ENCODE results near the gene GNPNAT1.
"Not testable (repeated sequence)": the region's sequence is repeated elsewhere in the genome, so short reads cannot be mapped to it uniquely, and the experiment has no call there.

Gene GNPNAT1

DNA sequence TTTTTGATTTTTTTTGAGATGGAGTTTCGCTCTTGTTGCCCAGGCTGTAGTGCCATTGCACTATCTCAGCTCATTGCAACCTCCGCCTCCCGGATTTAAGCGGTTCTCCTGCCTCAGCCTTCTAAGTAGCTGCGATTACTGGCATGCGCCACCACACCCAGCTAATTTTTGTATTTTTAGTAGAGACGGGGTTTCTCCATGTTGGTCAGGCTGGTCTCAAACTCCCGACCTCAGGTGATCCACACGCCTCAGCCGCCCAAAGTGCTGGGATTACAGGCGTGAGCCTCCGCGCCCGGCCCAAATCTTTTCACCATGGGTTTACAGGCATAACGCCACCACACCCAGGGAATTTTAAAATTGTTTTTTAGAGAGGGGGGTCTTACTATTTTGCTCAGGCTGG lies 62.4 kb downstream of the GNPNAT1 start:
- DNase-seq, result not testable (repeated sequence)

- not testable (repeated sequence) for DNase-seq
These were observed 63.9 kb downstream of the GNPNAT1 start for GRCh38 chr14:52727509-52727908.
